PC-3 (cell line): Measurements from ENCODE around the gene CHAMP1. TPM values are rescaled to one million over a fixed set of nuclear protein-coding genes. Genes with fewer than 3 reads are reported as not detected.

ENCODE experiments used
- ATAC-seq: fragments of 200-7000 bp; cut with Tn5 transposase; 2 replicates; pipeline ENCODE4 v1.9.1; 2020; ENCODE audit warnings: mild to moderate bottlenecking, moderate library complexity
- BruUV-seq: library from RNA; stranded (reverse); fragments of 400-500 nt; replicated peaks from 2 replicates; lab custom pipeline; 2021; lab: Mats Ljungman, UMichigan
- CTCF ChIA-PET: fragments of 300-600 bp; sonication (Branson Sonifier 250); formaldehyde crosslinking; loops from one replicate; lab custom pipeline; 2022; ENCODE audit warnings: antibody characterized with exemption; lab: Charles Lee
- POLR2A ChIA-PET: fragments of 300-600 bp; sonication (Branson Sonifier 250); formaldehyde crosslinking; loops from one replicate; lab custom pipeline; 2022; ENCODE audit warnings: antibody characterized with exemption; ENCODE audit not compliant: unreplicated experiment; lab: Charles Lee
- DNase-seq: peaks from one replicate; pipeline ENCODE4 v3.0.0-alpha.2; 2015
- H2AFZ ChIP-seq: fragments of 300-600 bp; sonication (generic); 2 replicates; pipeline ENCODE4 v1.6.0; 2016; ENCODE audit warnings: antibody characterized with exemption, low read length
- H3F3A ChIP-seq: fragments of 300-600 bp; sonication (generic); one replicate; pipeline ENCODE4 v1.6.0; 2017; ENCODE audit warnings: antibody characterized with exemption, low read length, control low read depth, mild to moderate bottlenecking; ENCODE audit not compliant: unreplicated experiment
- H3K27ac ChIP-seq: fragments of 300-600 bp; sonication (generic); 2 replicates; pipeline ENCODE4 v1.5.1; 2016; ENCODE audit warnings: mild to moderate bottlenecking, low read length
- H3K27me3 ChIP-seq: fragments of 300-600 bp; sonication (generic); 2 replicates; pipeline ENCODE4 v1.6.1; 2016; ENCODE audit warnings: low read length, mixed read lengths
- H3K36me3 ChIP-seq: fragments of 300-600 bp; sonication (generic); 2 replicates; pipeline ENCODE4 v1.6.1; 2016; ENCODE audit warnings: low read depth, mixed run types, low read length, mixed read lengths
- H3K4me1 ChIP-seq: fragments of 300-600 bp; sonication (generic); 2 replicates; pipeline ENCODE4 v1.5.1; 2016; ENCODE audit warnings: low read length; ENCODE audit not compliant: insufficient read depth
- H3K4me2 ChIP-seq: fragments of 300-600 bp; sonication (generic); 2 replicates; pipeline ENCODE4 v1.6.0; 2016; ENCODE audit warnings: low read length
- H3K4me3 ChIP-seq: fragments of 300-600 bp; sonication (generic); 2 replicates; pipeline ENCODE4 v1.5.1; 2016; ENCODE audit warnings: mild to moderate bottlenecking, low read length, mixed read lengths
- H3K79me2 ChIP-seq: fragments of 300-600 bp; sonication (generic); 2 replicates; pipeline ENCODE4 v1.6.1; 2017; ENCODE audit warnings: low read length, mixed read lengths
- H3K9ac ChIP-seq: fragments of 300-600 bp; sonication (generic); 2 replicates; pipeline ENCODE4 v1.6.0; 2016; ENCODE audit warnings: mild to moderate bottlenecking, low read length
- H3K9me2 ChIP-seq: fragments of 300-600 bp; sonication (generic); replicated peaks from 2 replicates; pipeline ENCODE4 v1.6.1; 2016; ENCODE audit warnings: mixed run types, low read length, mixed read lengths
- H3K9me3 ChIP-seq: fragments of 300-600 bp; sonication (generic); 2 replicates; pipeline ENCODE4 v1.6.1; 2016; ENCODE audit warnings: low read length, mixed read lengths
- H4K20me1 ChIP-seq: fragments of 300-600 bp; sonication (generic); 2 replicates; pipeline ENCODE4 v1.6.1; 2016; ENCODE audit warnings: low read length, mixed read lengths
- EZH2 ChIP-seq: fragments of 300-600 bp; sonication (generic); IDR thresholded peaks from one replicate; pipeline ENCODE4 v1.6.1; 2017; ENCODE audit warnings: antibody characterized with exemption, mild to moderate bottlenecking, low read length; ENCODE audit not compliant: unreplicated experiment
- EZH2phosphoT487 ChIP-seq: fragments of 300-600 bp; sonication (generic); IDR thresholded peaks from 2 replicates; pipeline ENCODE4 v1.6.1; 2018; ENCODE audit warnings: mild to moderate bottlenecking, antibody characterized with exemption, low read length, borderline replicate concordance
- intact Hi-C: fragments of 100-400 bp; cut with micrococcal nuclease; formaldehyde crosslinking; loops from 2 replicates; pipeline ENCODE4 v1.9.0; 2023
- total RNA-seq: library from RNA; depleted of rRNA; stranded (reverse); fragments of >200 nt; gene quantifications from 2 replicates; pipeline ENCODE4 v1.2.3, GENCODE V29; 2014
- TF ChIP-seq, protein P1 (sequence below): fragments of 300-600 bp; sonication (generic); conservative IDR thresholded peaks from 2 replicates; pipeline ENCODE4 v1.5.1; 2017; ENCODE audit warnings: antibody characterized with exemption, low read depth, mild to moderate bottlenecking, low read length

Gene CHAMP1
- total RNA-seq, 1 experiment from 2014 or later: 8.3 TPM

GRCh38 chr13:114311908-114312307 lies 2.4 kb upstream of the CHAMP1 start:
- peaks cover 16% of the 10 kb centered on the region for H3K4me1 ChIP-seq
- H3F3A ChIP-seq: no peaks in the 10 kb centered on the region
- no peaks in the 10 kb centered on the region for H3K9me2 ChIP-seq
- no peak overlapping the region for H3K4me2 ChIP-seq
- no peak overlapping the region for H3K27ac ChIP-seq
- ATAC-seq (no peak), DNase-seq (no peak)
- POLR2A ChIA-PET: no interaction called here
- H3K9ac ChIP-seq: no peak overlapping the region
- H3K79me2 ChIP-seq: peaks cover 27% of the 10 kb centered on the region
- no peak for TF ChIP-seq EZH2
- TF ChIP-seq, protein P1, sequence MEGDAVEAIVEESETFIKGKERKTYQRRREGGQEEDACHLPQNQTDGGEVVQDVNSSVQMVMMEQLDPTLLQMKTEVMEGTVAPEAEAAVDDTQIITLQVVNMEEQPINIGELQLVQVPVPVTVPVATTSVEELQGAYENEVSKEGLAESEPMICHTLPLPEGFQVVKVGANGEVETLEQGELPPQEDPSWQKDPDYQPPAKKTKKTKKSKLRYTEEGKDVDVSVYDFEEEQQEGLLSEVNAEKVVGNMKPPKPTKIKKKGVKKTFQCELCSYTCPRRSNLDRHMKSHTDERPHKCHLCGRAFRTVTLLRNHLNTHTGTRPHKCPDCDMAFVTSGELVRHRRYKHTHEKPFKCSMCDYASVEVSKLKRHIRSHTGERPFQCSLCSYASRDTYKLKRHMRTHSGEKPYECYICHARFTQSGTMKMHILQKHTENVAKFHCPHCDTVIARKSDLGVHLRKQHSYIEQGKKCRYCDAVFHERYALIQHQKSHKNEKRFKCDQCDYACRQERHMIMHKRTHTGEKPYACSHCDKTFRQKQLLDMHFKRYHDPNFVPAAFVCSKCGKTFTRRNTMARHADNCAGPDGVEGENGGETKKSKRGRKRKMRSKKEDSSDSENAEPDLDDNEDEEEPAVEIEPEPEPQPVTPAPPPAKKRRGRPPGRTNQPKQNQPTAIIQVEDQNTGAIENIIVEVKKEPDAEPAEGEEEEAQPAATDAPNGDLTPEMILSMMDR: no peak
- TF ChIP-seq EZH2phosphoT487: no peak
- no peaks in the 10 kb centered on the region for H3K36me3 ChIP-seq
- no peaks in the 10 kb centered on the region for H3K9me3 ChIP-seq
- no TSS peak for BruUV-seq
- H3K4me3 ChIP-seq: no peak overlapping the region
- no peak overlapping the region for H2AFZ ChIP-seq
- H4K20me1 ChIP-seq: peaks cover 4% of the 10 kb centered on the region; the same call in 1 of the 2 replicates
- H3K27me3 ChIP-seq: no peaks in the 10 kb centered on the region
- intact Hi-C loops: no loop called here
- CTCF ChIA-PET: no interaction called here

DNA sequence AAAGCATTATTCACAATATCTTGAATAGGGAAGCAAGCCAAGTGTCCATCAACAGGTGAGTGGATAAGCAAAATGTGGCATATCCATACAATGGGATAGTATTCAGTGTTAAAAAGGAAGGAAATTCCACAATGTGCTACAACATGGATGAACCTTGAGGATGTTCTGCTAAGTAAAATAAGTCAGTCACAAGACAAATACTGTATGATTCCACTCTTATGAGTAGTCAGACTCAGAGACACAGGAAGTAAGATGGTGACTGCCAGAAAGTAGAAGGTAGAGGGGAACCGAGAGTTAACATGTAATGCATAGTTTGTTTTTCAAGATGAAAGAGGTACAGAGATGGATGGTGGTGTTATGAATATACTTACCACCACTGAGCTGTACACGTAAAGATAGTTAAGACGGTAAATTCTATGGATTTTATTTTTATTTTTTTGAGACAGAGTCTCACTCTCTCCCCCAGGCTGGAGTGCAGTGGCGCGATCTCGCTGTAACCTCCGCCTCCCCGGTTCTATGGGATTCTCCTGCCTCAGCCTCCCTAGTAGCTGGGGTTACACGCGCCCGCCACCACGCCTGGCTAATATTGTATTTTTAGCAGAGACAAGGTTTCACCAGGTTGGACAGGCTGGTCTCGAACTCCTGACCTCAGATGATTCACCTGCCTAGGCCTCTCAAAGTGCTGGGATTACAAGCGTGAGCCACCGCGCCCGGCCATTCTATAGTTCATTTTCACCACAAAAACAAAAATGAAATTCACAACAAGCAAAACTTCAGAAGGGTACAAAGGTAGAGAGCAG lies 1.0 kb upstream of the CHAMP1 start:
- DNase-seq (peak; percentile 25), ATAC-seq (no peak)
- H3K9me3 ChIP-seq: no peaks in the 10 kb centered on the region
- H3K79me2 ChIP-seq: peaks cover 41% of the 10 kb centered on the region
- peak overlapping the region; percentile 78; the same call in 1 of the 2 replicates for H3K9ac ChIP-seq
- H3K4me1 ChIP-seq: peaks cover 23% of the 10 kb centered on the region
- peak overlapping the region; percentile 98 for H3K4me2 ChIP-seq
- H3K36me3 ChIP-seq: no peaks in the 10 kb centered on the region
- ChIA-PET POLR2A (no interaction called here), CTCF (interaction anchor here (0.7 kb wide), 1 partner anchor 722 kb away, joined by 3 read pairs; no protein-coding TSS in a partner anchor)
- intact Hi-C loops: no loop called here
- no peak for TF ChIP-seq EZH2
- TF ChIP-seq, protein P1: no peak
- no peak for TF ChIP-seq EZH2phosphoT487
- no peaks in the 10 kb centered on the region for H3K27me3 ChIP-seq
- peak overlapping the region; percentile 25; the same call in 1 of the 2 replicates for H3K27ac ChIP-seq
- H4K20me1 ChIP-seq: peaks cover 4% of the 10 kb centered on the region; the same call in 1 of the 2 replicates
- peak overlapping the region; percentile 94 for H3K4me3 ChIP-seq
- BruUV-seq: no TSS peak
- no peaks in the 10 kb centered on the region for H3K9me2 ChIP-seq
- H3F3A ChIP-seq: no peaks in the 10 kb centered on the region
- peak overlapping the region; percentile 76 for H2AFZ ChIP-seq
